LNCaP clone FGC (cell line): ENCODE data around the gene TMEM38B.

Source experiments
- DNase-seq: peaks from one replicate; pipeline ENCODE4 v3.0.0-alpha.2; 2011; ENCODE audit warnings: low read depth
- H3K4me3 ChIP-seq: 2 replicates; pipeline ENCODE4 v1.5.1; 2011; ENCODE audit warnings: mild to moderate bottlenecking, low read depth, low read length, control low read depth
- CTCF ChIP-seq: IDR thresholded peaks from 2 replicates; pipeline ENCODE4 v1.5.1; 2012; ENCODE audit warnings: mild to moderate bottlenecking; ENCODE audit not compliant: control insufficient read depth, insufficient read depth; ENCODE audit errors: extremely low read depth

The TMEM38B gene

GRCh38 chr9:105816202-105816744 lies 121.9 kb downstream of the TMEM38B start:
- no peak for TF ChIP-seq CTCF
- DNase-seq = no peak
- no peak overlapping the region for H3K4me3 ChIP-seq

GRCh38 chr9:105816981-105817380 lies 122.6 kb downstream of the TMEM38B start:
- H3K4me3 ChIP-seq = no peak overlapping the region

DNA sequence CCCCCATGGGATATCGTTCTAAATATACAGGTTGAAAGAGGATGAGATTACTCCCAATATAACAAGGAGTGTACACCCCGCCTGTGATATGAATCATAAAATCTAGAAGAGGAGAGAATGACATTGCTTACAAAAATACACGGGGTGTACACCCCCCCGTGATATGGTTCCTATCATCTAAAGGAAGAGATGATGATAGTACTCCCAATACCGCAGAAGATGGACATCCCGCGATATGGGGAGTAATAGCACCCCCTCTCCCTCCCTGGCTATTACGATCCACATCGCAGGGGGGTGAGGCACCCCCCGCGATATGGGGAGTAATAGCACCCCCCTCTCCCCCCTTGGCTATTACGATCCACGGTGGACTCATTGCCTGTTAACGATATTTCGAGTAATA lies 124.6 kb downstream of the TMEM38B start:
- TF ChIP-seq CTCF = no peak
- no peak for DNase-seq

More at GRCh38 chr9:105816981-105817380, 122.6 kb downstream of the TMEM38B start:
- no peak for DNase-seq
- TF ChIP-seq CTCF = no peak

GRCh38 chr9:105822814-105823213 lies 128.5 kb downstream of the TMEM38B start:
- H3K4me3 ChIP-seq = no peak overlapping the region
- DNase-seq = no peak
- no peak for TF ChIP-seq CTCF

More for the DNA sequence above, 124.6 kb downstream of the TMEM38B start:
- H3K4me3 ChIP-seq = no peak overlapping the region
